ENCODE data around the gene XPO5. TPM values are rescaled to one million over a fixed set of nuclear protein-coding genes. Genes with fewer than 3 reads are reported as not detected.

Gene XPO5
- total RNA-seq, 1 experiment from 2014 or later, result 114 TPM

- Histone ChIP-seq H3K23me2 (ENCODE audit: insufficient read length, low read depth, low read length, poor library complexity, severe bottlenecking) (no peaks in the 10 kb centered on the region), H4K5ac (ENCODE audit: insufficient read length, low read depth, low read length) (no peak overlapping the region), H2BK20ac (ENCODE audit: low read depth, low read length, poor library complexity, severe bottlenecking) (no peak overlapping the region), H3K18ac (ENCODE audit: insufficient read length, low read depth, low read length) (no peak overlapping the region), H3K79me1 (ENCODE audit: insufficient read depth, low read depth, low read length, poor library complexity, severe bottlenecking) (peaks cover 5% of the 10 kb centered on the region), H4K20me1 (ENCODE audit: control insufficient read depth, insufficient read depth, insufficient read length) (peaks cover 2% of the 10 kb centered on the region), H3K4me1 (ENCODE audit: insufficient read depth, low read length) (peaks cover 6% of the 10 kb centered on the region; the same call in 1 of the 2 replicates), H3T11ph (ENCODE audit: low read length) (no peak overlapping the region), H3K14ac (ENCODE audit: insufficient read depth, low read length) (no peak overlapping the region; the same call in 1 of the 2 replicates), H2BK15ac (ENCODE audit: low read depth, low read length) (no peak overlapping the region), H3K4me2 (ENCODE audit: insufficient read depth, insufficient read length, low read length) (no peak overlapping the region), H2BK5ac (ENCODE audit: insufficient read length, low read length) (no peak overlapping the region), H3K27ac (ENCODE audit: insufficient read length, low read depth, low read length) (no peak overlapping the region), H2AFZ (ENCODE audit: low read length) (no peak overlapping the region), H3K4ac (ENCODE audit: low read depth, low read length) (no peak overlapping the region), H3K9ac (ENCODE audit: extremely low read depth, insufficient read length, low read length) (no peak overlapping the region), H3K23ac (ENCODE audit: insufficient read length, low read depth, low read length) (no peak overlapping the region), H2BK120ac (ENCODE audit: low read depth, low read length, poor library complexity, severe bottlenecking) (no peak overlapping the region), H2BK12ac (ENCODE audit: insufficient read length, low read depth, low read length) (no peak overlapping the region), H3K9me3 (ENCODE audit: control insufficient read depth, low read depth, low read length) (no peaks in the 10 kb centered on the region), H2AK5ac (ENCODE audit: insufficient read length, low read length) (no peak overlapping the region), H3K56ac (ENCODE audit: insufficient read length, low read depth, low read length) (no peak overlapping the region), H3K79me2 (ENCODE audit: insufficient read depth, low read length) (no peaks in the 10 kb centered on the region; the same call in 1 of the 2 replicates), H4K8ac (replicated peaks; ENCODE audit: insufficient read length, low read depth, low read length) (no peak overlapping the region), H3K27me3 (ENCODE audit: insufficient read depth, low read length) (no peaks in the 10 kb centered on the region), H4K91ac (ENCODE audit: insufficient read length, low read depth, low read length) (no peak overlapping the region)
- WGBS (ENCODE audit: extremely low coverage, insufficient read length, low lambda C conversion rate), result no CpG with 5 or more reads among the region's 4 CpGs
- peak overlapping the region; percentile 65 to 94 (median 77); a peak in 6 of 7 replicates for H3K27ac Mint-ChIP-seq
- H3K4me1 Mint-ChIP-seq, result peaks cover 30% of the 10 kb centered on the region in 2 experiments
- peak; percentile 25; the same call in 2 of the 3 replicates for TF ChIP-seq CTCF (conservative IDR thresholded peaks at IDR 0.05)
- H3K36me3 Mint-ChIP-seq (ENCODE audit: insufficient read depth in 1 of 3, low read depth in 3 of 3), result peaks cover 5 to 29% (median 27%) of the 10 kb centered on the region in 3 experiments; a peak in 6 of 7 replicates
- no peak for DNase-seq
- H3K27me3 Mint-ChIP-seq (ENCODE audit: low read depth), result no peaks in the 10 kb centered on the region
- no peaks in the 10 kb centered on the region for H3K9me3 Mint-ChIP-seq
- no peak overlapping the region; a peak in 1 of 5 replicates for H3K4me3 Mint-ChIP-seq
Observed at GRCh38 chr6:43495409-43495941, 80.4 kb downstream of the XPO5 start.
